Measurements from ENCODE around the gene ASB18.

Gene ASB18

DNA sequence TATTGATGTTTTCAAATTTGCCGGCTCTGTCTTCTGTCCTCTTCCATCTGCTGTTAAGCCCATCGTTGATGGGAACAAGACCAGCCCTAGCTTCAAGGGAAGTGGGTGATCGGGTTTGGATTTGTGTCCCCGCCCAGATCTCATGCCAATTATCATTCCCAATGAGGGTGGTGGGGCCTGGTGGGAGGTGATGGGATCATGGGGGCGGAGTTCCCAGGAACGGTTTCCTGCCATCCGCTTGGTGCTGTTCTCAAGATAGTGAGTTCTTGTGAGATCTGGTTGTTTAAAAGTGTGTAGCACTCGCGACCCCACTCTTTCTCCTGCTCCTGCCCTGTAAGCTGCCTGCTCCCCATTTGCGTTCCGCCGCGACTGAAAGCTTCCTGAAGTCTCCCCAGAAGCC lies 9.5 kb downstream of the ASB18 start:
- no peaks in the 10 kb centered on the region for H3K79me2 ChIP-seq (ENCODE audit: low read length)
- no peak overlapping the region for H3K9ac ChIP-seq (ENCODE audit: low read length)
- DNase-seq = no peak
- H4K20me1 ChIP-seq (ENCODE audit: insufficient read depth, low read length) = no peaks in the 10 kb centered on the region
- no peaks in the 10 kb centered on the region for H3K36me3 ChIP-seq (replicated peaks; ENCODE audit: insufficient read depth, low read length)
- H3K9me3 ChIP-seq (replicated peaks; ENCODE audit: insufficient read depth, low read length) = no peaks in the 10 kb centered on the region
- no peak overlapping the region for H3K4me2 ChIP-seq (ENCODE audit: low read depth, low read length)
- H3K27me3 ChIP-seq (replicated peaks; ENCODE audit: insufficient read depth, low read length) = no peaks in the 10 kb centered on the region
- no peak for TF ChIP-seq EZH2 (optimal IDR thresholded peaks at IDR 0.05; ENCODE audit: low read depth, low read length)
- TF ChIP-seq, protein P1, sequence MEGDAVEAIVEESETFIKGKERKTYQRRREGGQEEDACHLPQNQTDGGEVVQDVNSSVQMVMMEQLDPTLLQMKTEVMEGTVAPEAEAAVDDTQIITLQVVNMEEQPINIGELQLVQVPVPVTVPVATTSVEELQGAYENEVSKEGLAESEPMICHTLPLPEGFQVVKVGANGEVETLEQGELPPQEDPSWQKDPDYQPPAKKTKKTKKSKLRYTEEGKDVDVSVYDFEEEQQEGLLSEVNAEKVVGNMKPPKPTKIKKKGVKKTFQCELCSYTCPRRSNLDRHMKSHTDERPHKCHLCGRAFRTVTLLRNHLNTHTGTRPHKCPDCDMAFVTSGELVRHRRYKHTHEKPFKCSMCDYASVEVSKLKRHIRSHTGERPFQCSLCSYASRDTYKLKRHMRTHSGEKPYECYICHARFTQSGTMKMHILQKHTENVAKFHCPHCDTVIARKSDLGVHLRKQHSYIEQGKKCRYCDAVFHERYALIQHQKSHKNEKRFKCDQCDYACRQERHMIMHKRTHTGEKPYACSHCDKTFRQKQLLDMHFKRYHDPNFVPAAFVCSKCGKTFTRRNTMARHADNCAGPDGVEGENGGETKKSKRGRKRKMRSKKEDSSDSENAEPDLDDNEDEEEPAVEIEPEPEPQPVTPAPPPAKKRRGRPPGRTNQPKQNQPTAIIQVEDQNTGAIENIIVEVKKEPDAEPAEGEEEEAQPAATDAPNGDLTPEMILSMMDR (IDR thresholded peaks at IDR 0.05; ENCODE audit: low read length) = no peak
- TF ChIP-seq EZH2phosphoT487 (IDR thresholded peaks at IDR 0.05; ENCODE audit: low read length) = no peak
- H3K4me3 ChIP-seq (ENCODE audit: low read length) = no peak overlapping the region
- no peak overlapping the region for H3K27ac ChIP-seq (ENCODE audit: low read length)
- H3K4me1 ChIP-seq (ENCODE audit: low read length) = no peaks in the 10 kb centered on the region
- H2AFZ ChIP-seq (ENCODE audit: low read length) = no peak overlapping the region
- no peaks in the 10 kb centered on the region for H3K9me2 ChIP-seq (replicated peaks; ENCODE audit: insufficient read depth, low read length)
- H3F3A ChIP-seq (ENCODE audit: insufficient read depth, low read length) = no peaks in the 10 kb centered on the region

DNA sequence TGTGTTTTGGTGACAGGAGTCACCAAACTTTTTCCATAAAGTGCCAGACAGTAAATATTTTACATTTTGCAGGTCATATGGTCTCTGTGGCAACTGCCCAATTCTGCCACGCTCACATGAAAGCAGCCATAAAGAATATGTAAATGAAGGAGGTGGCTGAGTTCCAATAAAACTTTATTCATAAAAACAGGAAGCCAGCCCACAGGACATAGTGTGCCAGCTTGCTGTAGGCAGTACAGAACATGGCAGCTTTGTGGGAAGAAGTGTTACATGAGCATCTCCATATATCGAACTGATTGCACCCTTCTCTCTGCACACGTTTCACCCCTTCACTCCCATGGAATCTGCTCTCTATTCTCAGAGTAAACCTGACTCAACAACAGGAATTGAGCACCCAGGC lies 10.2 kb downstream of the ASB18 start:
- H3K9ac ChIP-seq (ENCODE audit: low read length) = no peak overlapping the region
- TF ChIP-seq EZH2phosphoT487 (IDR thresholded peaks at IDR 0.05; ENCODE audit: low read length) (no peak), EZH2 (optimal IDR thresholded peaks at IDR 0.05; ENCODE audit: low read depth, low read length) (no peak)
- TF ChIP-seq, protein P1 (IDR thresholded peaks at IDR 0.05; ENCODE audit: low read length) = no peak
- no peak overlapping the region for H3K4me2 ChIP-seq (ENCODE audit: low read depth, low read length)
- no peak overlapping the region for H2AFZ ChIP-seq (ENCODE audit: low read length)
- H3K36me3 ChIP-seq (replicated peaks; ENCODE audit: insufficient read depth, low read length) = no peaks in the 10 kb centered on the region
- no peak overlapping the region for H3K4me3 ChIP-seq (ENCODE audit: low read length)
- no peaks in the 10 kb centered on the region for H3F3A ChIP-seq (ENCODE audit: insufficient read depth, low read length)
- DNase-seq = no peak
- H3K27ac ChIP-seq (ENCODE audit: low read length) = no peak overlapping the region
- no peaks in the 10 kb centered on the region for H3K27me3 ChIP-seq (replicated peaks; ENCODE audit: insufficient read depth, low read length)
- no peaks in the 10 kb centered on the region for H3K9me3 ChIP-seq (replicated peaks; ENCODE audit: insufficient read depth, low read length)
- H3K4me1 ChIP-seq (ENCODE audit: low read length) = no peaks in the 10 kb centered on the region
- H3K79me2 ChIP-seq (ENCODE audit: low read length) = no peaks in the 10 kb centered on the region
- H4K20me1 ChIP-seq (ENCODE audit: insufficient read depth, low read length) = no peaks in the 10 kb centered on the region
- H3K9me2 ChIP-seq (replicated peaks; ENCODE audit: insufficient read depth, low read length) = no peaks in the 10 kb centered on the region

DNA sequence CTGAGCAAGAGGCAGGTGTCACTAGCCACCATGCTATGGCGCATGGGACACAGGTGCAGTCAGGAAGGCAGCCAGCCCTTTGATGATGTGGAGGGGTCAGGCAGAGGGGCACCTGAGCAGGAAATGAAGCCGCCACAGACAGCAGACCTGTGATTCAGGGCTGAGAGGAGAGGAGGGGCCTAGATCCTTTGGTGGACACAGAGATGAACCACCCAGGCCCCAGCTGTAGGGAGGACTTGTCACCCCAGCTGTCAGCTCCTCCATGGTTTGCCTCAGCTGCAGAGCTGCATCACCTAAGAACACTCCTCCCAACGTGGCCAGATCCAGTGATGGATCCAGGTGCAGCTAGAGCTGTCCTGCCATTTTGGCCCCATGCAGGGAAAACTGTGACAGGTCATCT lies 11.6 kb downstream of the ASB18 start:
- H3K27me3 ChIP-seq (replicated peaks; ENCODE audit: insufficient read depth, low read length) = no peaks in the 10 kb centered on the region
- TF ChIP-seq EZH2 (optimal IDR thresholded peaks at IDR 0.05; ENCODE audit: low read depth, low read length) = no peak
- TF ChIP-seq EZH2phosphoT487 (IDR thresholded peaks at IDR 0.05; ENCODE audit: low read length) = no peak
- TF ChIP-seq, protein P1 (IDR thresholded peaks at IDR 0.05; ENCODE audit: low read length) = no peak
- no peak overlapping the region for H3K9ac ChIP-seq (ENCODE audit: low read length)
- H3K27ac ChIP-seq (ENCODE audit: low read length) = no peak overlapping the region
- H3K9me3 ChIP-seq (replicated peaks; ENCODE audit: insufficient read depth, low read length) = no peaks in the 10 kb centered on the region
- no peaks in the 10 kb centered on the region for H3F3A ChIP-seq (ENCODE audit: insufficient read depth, low read length)
- no peaks in the 10 kb centered on the region for H3K36me3 ChIP-seq (replicated peaks; ENCODE audit: insufficient read depth, low read length)
- H3K4me2 ChIP-seq (ENCODE audit: low read depth, low read length) = no peak overlapping the region
- H4K20me1 ChIP-seq (ENCODE audit: insufficient read depth, low read length) = no peaks in the 10 kb centered on the region
- H2AFZ ChIP-seq (ENCODE audit: low read length) = no peak overlapping the region
- no peaks in the 10 kb centered on the region for H3K9me2 ChIP-seq (replicated peaks; ENCODE audit: insufficient read depth, low read length)
- no peak for DNase-seq
- H3K4me3 ChIP-seq (ENCODE audit: low read length) = no peak overlapping the region
- no peaks in the 10 kb centered on the region for H3K4me1 ChIP-seq (ENCODE audit: low read length)
- H3K79me2 ChIP-seq (ENCODE audit: low read length) = no peaks in the 10 kb centered on the region
